ENCODE data around the gene RTN4RL2.
A peak's percentile ranks its signal among the peaks of the same experiment; 100 is the strongest.

The RTN4RL2 gene

GRCh38 chr11:57460022-57460757 is at the start of gene RTN4RL2:
RTN4RL2 (plus strand) TSS chr11:57460528; CDS start chr11:57460866, 338 bp downstream.
- peak within 1 kb of the TSS; percentile 30 to 43 for H3K27ac Mint-ChIP-seq
- DNase-seq (peak; percentile 66 to 67), ATAC-seq (peak; percentile 70)
- H3K9me3 Mint-ChIP-seq = no peaks in the 10 kb centered on the region
- peaks cover 48% of the 10 kb centered on the region for H3K27me3 Mint-ChIP-seq
- peak within 1 kb of the TSS; percentile 91 for H3K4me3 Mint-ChIP-seq
- peaks cover 45% of the 10 kb centered on the region for H3K4me1 Mint-ChIP-seq

- ATAC-seq = no peak
- DNase-seq = no peak
- Mint-ChIP-seq H3K9me3 (no peaks in the 10 kb centered on the region), H3K27ac (peak overlapping the region; percentile 57 to 83), H3K4me3 (no peak overlapping the region), H3K27me3 (no peaks in the 10 kb centered on the region), H3K4me1 (peaks cover 87% of the 10 kb centered on the region)
These were observed 46.6 kb upstream of the RTN4RL2 start for GRCh38 chr11:57413681-57414080.

- Mint-ChIP-seq H3K4me1 (peaks cover 84% of the 10 kb centered on the region), H3K27me3 (no peaks in the 10 kb centered on the region), H3K4me3 (no peak overlapping the region), H3K9me3 (no peaks in the 10 kb centered on the region), H3K27ac (peak overlapping the region in 1 of 2 donors; percentile 85)
- DNase-seq (no peak), ATAC-seq (peak; percentile 69)
These were observed 45.6 kb upstream of the RTN4RL2 start for GRCh38 chr11:57414612-57415212.

- H3K9me3 Mint-ChIP-seq = no peaks in the 10 kb centered on the region
- peaks cover 87% of the 10 kb centered on the region for H3K4me1 Mint-ChIP-seq
- H3K4me3 Mint-ChIP-seq = no peak overlapping the region
- DNase-seq = no peak
- no peaks in the 10 kb centered on the region for H3K27me3 Mint-ChIP-seq
- ATAC-seq = no peak
- peak overlapping the region in 1 of 2 donors; percentile 9 for H3K27ac Mint-ChIP-seq
These were observed 43.9 kb upstream of the RTN4RL2 start for GRCh38 chr11:57416436-57416835.

- no peaks in the 10 kb centered on the region for H3K9me3 Mint-ChIP-seq
- H3K4me1 Mint-ChIP-seq = peaks cover 90% of the 10 kb centered on the region
- no peaks in the 10 kb centered on the region for H3K27me3 Mint-ChIP-seq
- H3K27ac Mint-ChIP-seq = peak overlapping the region; percentile 28 to 89
- H3K4me3 Mint-ChIP-seq = no peak overlapping the region
- ATAC-seq = no peak
- no peak for DNase-seq
These were observed 43.3 kb upstream of the RTN4RL2 start for GRCh38 chr11:57417056-57417455.

GRCh38 chr11:57418131-57418530 is 42.2 kb upstream of the RTN4RL2 start:
- DNase-seq = no peak
- H3K4me1 Mint-ChIP-seq = peaks cover 94% of the 10 kb centered on the region
- no peak overlapping the region for H3K27ac Mint-ChIP-seq
- H3K4me3 Mint-ChIP-seq = no peak overlapping the region
- no peak for ATAC-seq
- H3K9me3 Mint-ChIP-seq = no peaks in the 10 kb centered on the region
- H3K27me3 Mint-ChIP-seq = no peaks in the 10 kb centered on the region

- ATAC-seq = no peak
- Mint-ChIP-seq H3K4me3 (no peak overlapping the region), H3K27ac (peak overlapping the region in 1 of 2 donors; percentile 42), H3K27me3 (no peaks in the 10 kb centered on the region), H3K4me1 (peaks cover 94% of the 10 kb centered on the region), H3K9me3 (no peaks in the 10 kb centered on the region)
- no peak for DNase-seq
These were observed 41.2 kb upstream of the RTN4RL2 start for GRCh38 chr11:57419146-57419545.

- H3K4me1 Mint-ChIP-seq = peaks cover 96% of the 10 kb centered on the region
- DNase-seq = no peak
- no peak overlapping the region for H3K27ac Mint-ChIP-seq
- H3K9me3 Mint-ChIP-seq = no peaks in the 10 kb centered on the region
- no peaks in the 10 kb centered on the region for H3K27me3 Mint-ChIP-seq
- no peak for ATAC-seq
- H3K4me3 Mint-ChIP-seq = no peak overlapping the region
These were observed 39.3 kb upstream of the RTN4RL2 start for GRCh38 chr11:57421066-57421465.

- no peak for ATAC-seq
- peaks cover 91% of the 10 kb centered on the region for H3K4me1 Mint-ChIP-seq
- H3K4me3 Mint-ChIP-seq = peak overlapping the region; percentile 4 to 29
- H3K27me3 Mint-ChIP-seq = no peaks in the 10 kb centered on the region
- no peaks in the 10 kb centered on the region for H3K9me3 Mint-ChIP-seq
- peak overlapping the region in 1 of 2 donors; percentile 25 for H3K27ac Mint-ChIP-seq
- no peak for DNase-seq
These were observed 38.5 kb upstream of the RTN4RL2 start for GRCh38 chr11:57421805-57422204.

GRCh38 chr11:57422669-57423068 is 37.7 kb upstream of the RTN4RL2 start:
- Mint-ChIP-seq H3K4me1 (peaks cover 90% of the 10 kb centered on the region), H3K4me3 (peak overlapping the region; percentile 47 to 94), H3K27ac (peak overlapping the region in 1 of 2 donors; percentile 94), H3K27me3 (no peaks in the 10 kb centered on the region), H3K9me3 (no peaks in the 10 kb centered on the region)
- no peak for DNase-seq
- no peak for ATAC-seq

GRCh38 chr11:57424137-57424791 is 36.1 kb upstream of the RTN4RL2 start:
- Mint-ChIP-seq H3K27me3 (no peaks in the 10 kb centered on the region), H3K4me3 (peak overlapping the region; percentile 81 to 94), H3K27ac (peak overlapping the region; percentile 94 to 99), H3K4me1 (peaks cover 78% of the 10 kb centered on the region), H3K9me3 (no peaks in the 10 kb centered on the region)
- no peak for ATAC-seq
- DNase-seq = no peak

GRCh38 chr11:57424792-57425564 is 35.4 kb upstream of the RTN4RL2 start:
- Mint-ChIP-seq H3K27ac (peak overlapping the region; percentile 94 to 99), H3K4me1 (peaks cover 75% of the 10 kb centered on the region), H3K4me3 (peak overlapping the region; percentile 81 to 94), H3K9me3 (no peaks in the 10 kb centered on the region), H3K27me3 (no peaks in the 10 kb centered on the region)
- peak; percentile 97 for ATAC-seq
- DNase-seq = peak; percentile 87 to 96

- Mint-ChIP-seq H3K4me3 (peak overlapping the region; percentile 81 to 94), H3K9me3 (no peaks in the 10 kb centered on the region), H3K4me1 (peaks cover 69% of the 10 kb centered on the region), H3K27ac (peak overlapping the region; percentile 94 to 99), H3K27me3 (no peaks in the 10 kb centered on the region)
- DNase-seq = no peak
- ATAC-seq = no peak
These were observed 34.5 kb upstream of the RTN4RL2 start for GRCh38 chr11:57425565-57426438.

GRCh38 chr11:57426439-57426928 is 33.8 kb upstream of the RTN4RL2 start:
- peak overlapping the region; percentile 81 to 94 for H3K4me3 Mint-ChIP-seq

More at GRCh38 chr11:57426439-57426928, 33.8 kb upstream of the RTN4RL2 start:
- ATAC-seq = no peak
- DNase-seq = no peak
- Mint-ChIP-seq H3K4me1 (peaks cover 69% of the 10 kb centered on the region), H3K27me3 (no peaks in the 10 kb centered on the region), H3K9me3 (no peaks in the 10 kb centered on the region), H3K27ac (peak overlapping the region; percentile 94 to 99)
